ENCODE measurements around the gene SPATA2L. TPM values are rescaled to one million over a fixed set of nuclear protein-coding genes. Genes with fewer than 3 reads are reported as not detected.

The SPATA2L gene
- total and polyA plus RNA-seq, 2 of the 13 experiments (the other 11 are each of a cell fraction or from before 2014, with no cell fraction given) = 9.1 to 20.7 TPM

DNA sequence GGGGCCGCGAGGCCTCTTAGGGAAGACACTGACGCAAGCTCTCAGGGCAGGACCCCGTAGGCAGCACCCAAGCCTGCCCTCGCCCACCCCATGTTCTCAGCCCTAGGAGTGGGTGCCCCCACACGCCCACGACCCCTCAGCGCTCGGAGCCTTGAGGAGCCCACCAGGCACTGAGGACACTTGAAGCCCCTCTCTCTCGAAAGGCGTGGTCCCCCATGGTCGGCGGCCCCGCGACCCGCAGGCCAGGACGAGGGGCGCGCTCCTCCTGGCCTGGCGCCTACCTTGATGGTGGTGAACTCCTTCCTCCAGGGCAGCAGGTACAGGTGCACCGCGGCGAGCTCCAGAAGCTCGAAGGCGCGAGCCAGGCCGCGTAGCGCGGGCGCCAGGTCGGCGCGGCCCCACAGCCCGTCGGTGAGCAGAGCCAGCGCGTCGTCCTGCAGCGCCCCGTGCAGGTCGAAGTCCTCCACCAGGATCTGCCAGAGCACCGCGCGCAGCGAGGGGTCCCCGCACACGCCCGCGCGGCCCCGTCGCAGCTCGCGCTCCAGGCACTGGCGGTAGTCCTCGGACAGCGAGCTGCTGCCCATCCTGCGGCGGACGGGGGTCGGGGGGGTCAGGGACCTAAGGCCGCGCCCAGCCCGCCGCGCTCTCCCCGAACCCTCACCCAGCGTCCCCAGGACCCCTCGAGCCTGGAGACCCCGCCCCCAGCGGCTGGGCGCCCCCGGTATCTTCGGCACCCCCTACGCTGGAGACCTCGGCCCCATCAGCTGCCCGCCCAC lies 668 bp downstream of the SPATA2L start (continued):
- TF ChIP-seq ZBTB49 (CRISPR knock-in tag; IDR thresholded peaks at IDR 0.05; ENCODE audit: borderline replicate concordance) (no peak), KLF15 (CRISPR knock-in tag; IDR thresholded peaks at IDR 0.05; ENCODE audit: borderline replicate concordance) (peak; percentile 24; the same call in 1 of the 2 replicates), PCBP2 (optimal IDR thresholded peaks at IDR 0.05; ENCODE audit: low read depth, low read length, poor library complexity, severe bottlenecking) (no peak), BRF2 (CRISPR knock-in tag; IDR thresholded peaks at IDR 0.05) (no peak), SIN3A (IDR thresholded peaks at IDR 0.05; ENCODE audit: borderline replicate concordance, low read depth, low read length) (no peak), HMGA1 (CRISPR knock-in tag; conservative IDR thresholded peaks at IDR 0.05) (no peak), CHD2 (IDR thresholded peaks at IDR 0.05; ENCODE audit: low read depth, low read length) (no peak), ZNF652 (CRISPR knock-in tag; IDR thresholded peaks at IDR 0.05; ENCODE audit: borderline replicate concordance, low read depth) (no peak), ZKSCAN5 (CRISPR knock-in tag; IDR thresholded peaks at IDR 0.05) (0 out of 2 replicates have a peak, but pooled peaks have one; percentile 66), ZSCAN30 (CRISPR knock-in tag; IDR thresholded peaks at IDR 0.05) (no peak), MLX (CRISPR knock-in tag; IDR thresholded peaks at IDR 0.05) (no peak), YY1 (IDR thresholded peaks at IDR 0.05; ENCODE audit: insufficient read depth, insufficient replicate concordance, low read depth, low read length) (peak; percentile 22), HCFC1 (IDR thresholded peaks at IDR 0.05; ENCODE audit: low read depth, low read length) (no peak), ZFP90 (CRISPR knock-in tag; IDR thresholded peaks at IDR 0.05; ENCODE audit: borderline replicate concordance) (no peak; the same call in 1 of the 2 replicates), SMAD3 (CRISPR knock-in tag; IDR thresholded peaks at IDR 0.05) (no peak), IRX3 (CRISPR knock-in tag; IDR thresholded peaks at IDR 0.05; ENCODE audit: borderline replicate concordance, low read depth) (no peak), ZNF850 (CRISPR knock-in tag; conservative IDR thresholded peaks at IDR 0.05) (peak; percentile 95; the same call in 1 of the 2 replicates), GTF2F1 (IDR thresholded peaks at IDR 0.05; ENCODE audit: low read length) (no peak), HNRNPUL1 (IDR thresholded peaks at IDR 0.05; ENCODE audit: low read depth, low read length) (no peak), TCF7 (IDR thresholded peaks at IDR 0.05; ENCODE audit: low read depth) (no peak; the same call in 1 of the 2 replicates), ZNF709 (CRISPR knock-in tag; IDR thresholded peaks at IDR 0.05) (no peak; the same call in 1 of the 2 replicates), ZNF235 (CRISPR knock-in tag; IDR thresholded peaks at IDR 0.05; ENCODE audit: borderline replicate concordance) (no peak), TAF1 (CRISPR knock-in tag; IDR thresholded peaks at IDR 0.05) (no peak), HHEX (CRISPR knock-in tag; IDR thresholded peaks at IDR 0.05) (no peak), RFXAP (CRISPR knock-in tag; IDR thresholded peaks at IDR 0.05; ENCODE audit: borderline replicate concordance) (no peak), ZNF460 (CRISPR knock-in tag; IDR thresholded peaks at IDR 0.05; ENCODE audit: borderline replicate concordance) (no peak)
- TF ChIP-seq, protein P1, sequence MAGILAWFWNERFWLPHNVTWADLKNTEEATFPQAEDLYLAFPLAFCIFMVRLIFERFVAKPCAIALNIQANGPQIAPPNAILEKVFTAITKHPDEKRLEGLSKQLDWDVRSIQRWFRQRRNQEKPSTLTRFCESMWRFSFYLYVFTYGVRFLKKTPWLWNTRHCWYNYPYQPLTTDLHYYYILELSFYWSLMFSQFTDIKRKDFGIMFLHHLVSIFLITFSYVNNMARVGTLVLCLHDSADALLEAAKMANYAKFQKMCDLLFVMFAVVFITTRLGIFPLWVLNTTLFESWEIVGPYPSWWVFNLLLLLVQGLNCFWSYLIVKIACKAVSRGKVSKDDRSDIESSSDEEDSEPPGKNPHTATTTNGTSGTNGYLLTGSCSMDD (CRISPR knock-in tag; IDR thresholded peaks at IDR 0.05) = no peak; the same call in 1 of the 2 replicates
